NCI-H1417 (cell line): Measurements from ENCODE around the gene GTF2I.
"Not testable (repeated sequence)": the region's sequence is repeated elsewhere in the genome, so short reads cannot be mapped to it uniquely, and the experiment has no call there.

Experiments used
- DNase-seq, 3 experiments: peaks; one replicate each; lab custom pipeline; 2025; lab: John Stamatoyannopoulos, UW

The GTF2I gene

DNA sequence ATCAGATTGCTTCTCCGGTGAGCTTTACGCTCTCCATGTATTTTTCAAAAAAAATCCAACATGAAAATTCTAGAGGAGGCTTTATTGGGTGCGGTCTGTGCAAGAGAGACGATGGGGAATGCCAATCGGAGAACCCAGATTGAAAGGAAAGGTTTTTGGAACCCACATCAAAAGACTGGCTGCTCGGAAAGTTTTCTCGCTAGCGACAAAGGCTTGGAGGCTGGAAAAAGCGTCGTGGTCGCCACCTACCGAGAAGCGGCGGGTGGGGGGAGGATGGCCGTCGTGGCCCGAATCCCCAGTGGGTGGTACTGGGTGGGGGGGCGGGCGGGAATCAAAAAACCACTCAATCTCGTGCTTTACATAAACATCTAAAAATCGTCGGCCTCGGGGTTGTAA lies 1.1 kb upstream of the GTF2I start:
- peak; percentile 73 to 88 (median 80) for DNase-seq

DNA sequence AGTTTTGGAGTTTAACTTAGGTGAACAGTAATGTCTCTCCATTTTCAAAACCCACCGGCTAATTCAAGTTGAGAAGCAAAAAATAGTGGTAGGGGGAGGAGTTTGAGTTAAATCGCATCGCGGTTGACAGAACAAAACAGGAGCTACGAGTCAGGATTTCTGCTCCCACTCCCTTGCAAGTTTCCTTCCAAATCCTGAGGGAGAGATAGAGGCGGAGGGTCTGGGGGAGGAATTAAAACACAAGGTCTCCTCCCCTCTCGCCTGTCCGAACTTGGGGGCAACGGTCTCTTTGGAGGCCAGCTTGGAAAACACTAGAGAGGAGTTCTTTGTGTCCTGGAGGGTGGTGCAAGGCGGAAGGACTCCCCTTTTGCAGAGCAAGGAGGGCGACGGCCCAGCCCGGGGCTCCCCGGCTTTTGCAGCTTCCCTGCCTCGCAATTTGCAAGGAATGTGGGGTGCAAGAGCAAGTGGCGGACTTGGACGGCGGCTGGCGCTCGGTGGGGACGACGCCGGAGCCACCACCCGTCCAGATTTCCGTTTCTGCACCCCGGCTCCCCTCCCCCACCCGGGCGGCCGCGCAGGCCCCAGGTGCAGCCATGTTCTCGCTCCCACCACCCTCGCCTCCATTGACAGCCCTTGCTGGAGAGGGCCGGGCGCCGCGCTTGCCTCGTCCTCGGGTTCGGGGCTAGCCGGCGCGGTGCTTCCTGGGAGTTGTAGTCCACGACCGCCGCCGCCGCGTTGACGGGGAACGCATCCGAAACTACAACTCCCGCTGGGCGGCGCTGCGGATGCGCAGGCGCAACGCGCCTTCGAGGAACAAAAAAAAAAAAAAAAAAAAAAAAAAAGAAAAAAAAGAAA lies 454 bp upstream of the GTF2I start:
- DNase-seq = peak; percentile 97 to 99 (median 99)

DNA sequence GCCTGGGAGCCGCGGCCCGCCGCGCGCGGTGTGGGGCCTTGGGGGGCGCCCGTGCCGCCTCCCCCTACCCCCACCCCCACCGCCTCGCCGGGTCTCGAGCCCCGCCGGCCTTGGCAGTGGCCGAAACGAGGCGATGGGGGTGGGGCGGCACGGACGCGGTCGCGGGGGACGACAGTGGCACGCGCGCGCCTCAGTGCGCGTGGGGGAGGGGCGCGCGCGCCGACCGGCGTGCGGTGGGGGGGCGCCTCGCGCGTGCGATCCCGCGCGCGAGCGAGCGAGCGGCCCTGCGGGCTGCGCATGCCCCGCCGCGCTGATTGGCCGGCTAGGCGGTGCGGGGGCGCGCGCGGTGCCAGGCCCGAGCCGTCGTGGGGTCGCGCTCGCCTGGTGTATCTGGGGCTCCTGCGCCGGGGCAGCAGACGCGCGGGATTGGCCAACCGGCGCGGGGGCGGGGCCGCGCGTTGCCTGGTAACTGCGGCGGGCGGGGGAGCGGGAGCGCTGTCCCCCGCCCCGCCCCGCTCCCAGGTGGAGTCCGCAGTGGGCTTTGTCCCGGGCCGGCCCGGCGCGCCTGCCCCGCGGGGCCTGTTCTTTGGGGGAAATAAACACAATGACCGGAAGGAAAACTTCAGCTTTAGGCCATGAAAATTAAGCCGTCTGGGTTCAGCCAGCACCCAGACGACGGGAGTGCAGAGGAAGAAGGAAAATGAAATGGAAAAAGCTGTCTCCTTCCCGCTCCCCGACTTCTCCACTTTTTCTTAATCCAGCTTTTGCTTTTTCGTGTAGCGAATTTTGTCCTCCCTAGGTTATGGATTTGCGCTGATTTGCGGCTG lies 873 bp downstream of the GTF2I start:
- DNase-seq = peak; percentile 97

DNA sequence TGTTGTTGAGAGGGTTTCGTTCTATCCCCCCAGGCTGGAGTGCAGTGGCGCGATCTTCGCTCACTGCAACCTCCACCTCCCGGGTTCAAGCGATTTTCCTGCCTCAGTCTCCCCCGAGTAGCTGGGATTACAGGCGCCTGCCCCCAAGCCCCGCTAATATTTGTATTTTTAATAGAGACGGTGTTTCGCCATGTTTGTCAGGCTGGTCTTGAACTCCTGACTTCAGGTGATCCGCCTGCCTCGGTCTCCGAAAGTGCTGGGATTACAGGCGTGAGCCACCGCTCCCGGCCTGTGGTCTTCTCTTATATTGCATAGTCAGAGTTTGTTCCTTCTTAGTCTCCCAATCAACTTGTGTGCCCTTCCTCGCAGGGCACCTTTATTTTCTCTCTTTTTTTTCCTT lies 2.7 kb downstream of the GTF2I start:
- not testable (repeated sequence) for DNase-seq

DNA sequence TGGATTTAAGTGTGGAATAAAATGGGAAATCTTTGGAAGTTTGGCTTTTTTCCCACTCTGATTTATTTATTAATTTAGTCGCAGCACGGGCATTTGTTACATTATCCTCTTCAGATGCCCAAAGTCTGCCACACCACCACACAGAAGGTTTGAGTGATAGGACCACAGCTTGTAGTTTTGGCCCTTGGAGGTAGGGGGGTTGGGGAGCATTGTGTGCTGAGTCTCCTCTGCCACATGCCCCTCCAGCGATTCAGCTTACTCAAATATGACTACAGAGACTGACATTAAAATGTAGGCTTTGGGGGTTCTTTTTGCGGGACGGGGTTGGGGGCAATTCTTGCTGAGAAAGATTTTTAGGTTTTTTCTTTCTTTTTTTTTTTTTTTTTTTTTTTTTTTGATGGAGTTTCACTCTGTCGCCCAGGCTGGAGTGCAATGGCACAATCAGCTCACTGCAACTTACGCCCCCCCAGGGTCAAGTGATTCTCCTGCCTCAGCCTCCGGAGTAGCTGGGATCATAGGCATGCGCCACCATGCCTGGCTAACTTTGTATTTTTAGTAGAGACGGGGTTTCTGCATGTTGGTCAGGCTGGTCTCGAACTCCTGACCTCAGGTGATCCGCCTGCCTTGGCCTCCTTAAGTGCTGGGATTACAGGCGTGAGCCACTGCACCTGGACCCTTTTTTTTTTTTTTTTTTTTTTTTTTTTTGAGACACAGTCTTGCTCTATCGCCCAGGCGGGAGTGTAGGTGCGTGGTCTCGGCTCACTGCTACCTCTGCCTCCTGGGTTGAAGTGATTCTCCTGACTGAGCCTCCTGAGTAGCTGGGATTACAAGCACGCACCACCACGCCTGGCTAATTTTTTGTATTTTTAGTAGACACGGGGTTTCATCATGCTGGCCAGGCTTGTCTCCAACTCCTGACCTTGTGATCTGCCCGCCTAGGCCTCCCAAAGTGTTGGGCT lies 4.6 kb downstream of the GTF2I start:
- not testable (repeated sequence) for DNase-seq

DNA sequence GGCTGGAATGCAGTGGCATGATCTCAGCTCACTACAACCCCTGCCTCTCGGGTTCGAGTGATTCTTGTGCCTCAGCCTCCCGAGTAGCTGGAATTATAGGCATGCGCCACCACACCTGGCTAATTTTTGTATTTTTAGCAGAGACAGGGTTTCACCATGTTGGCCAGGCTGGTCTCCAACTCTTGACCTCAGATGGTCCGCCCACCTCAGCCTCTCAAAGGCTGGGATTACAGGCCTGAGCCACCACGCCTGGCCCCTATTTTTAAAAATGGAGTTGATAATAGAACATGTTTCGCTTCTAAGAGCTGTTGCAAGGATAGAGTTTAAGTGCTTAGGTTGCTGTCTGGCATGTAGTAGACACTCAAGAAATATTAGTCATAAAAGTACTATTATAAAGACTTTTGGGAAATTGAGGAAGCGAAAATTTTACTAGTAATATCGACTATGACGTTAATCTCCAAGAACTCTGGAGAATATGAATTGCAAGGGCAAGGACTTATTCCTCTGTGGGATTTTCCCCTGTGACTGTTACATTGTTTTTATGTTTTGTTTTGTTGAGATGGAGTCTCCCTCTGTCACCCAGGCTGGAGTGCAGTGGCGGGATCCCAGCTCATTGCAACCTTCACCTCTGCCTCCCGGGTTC lies 7.9 kb downstream of the GTF2I start:
- DNase-seq = no peak

DNA sequence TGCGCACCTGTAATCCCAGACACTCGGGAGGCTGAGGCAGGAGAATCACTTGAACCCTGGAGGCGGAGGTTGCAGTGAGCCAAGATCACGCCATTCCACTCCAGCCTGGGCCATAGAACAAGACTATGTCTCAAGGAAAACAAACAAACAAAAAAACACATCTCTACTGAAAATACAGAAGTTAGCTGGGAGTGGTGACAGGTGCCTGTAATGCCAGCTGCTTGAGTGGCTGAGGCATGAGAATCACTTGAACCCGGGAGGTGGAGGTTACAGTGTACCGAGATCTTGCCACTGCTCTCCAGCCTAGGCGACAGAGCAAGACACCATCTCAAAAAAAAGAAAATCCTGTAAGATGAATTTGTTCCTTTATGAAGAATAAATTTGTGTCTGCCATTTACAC lies 9.5 kb downstream of the GTF2I start:
- DNase-seq = not testable (repeated sequence)

DNA sequence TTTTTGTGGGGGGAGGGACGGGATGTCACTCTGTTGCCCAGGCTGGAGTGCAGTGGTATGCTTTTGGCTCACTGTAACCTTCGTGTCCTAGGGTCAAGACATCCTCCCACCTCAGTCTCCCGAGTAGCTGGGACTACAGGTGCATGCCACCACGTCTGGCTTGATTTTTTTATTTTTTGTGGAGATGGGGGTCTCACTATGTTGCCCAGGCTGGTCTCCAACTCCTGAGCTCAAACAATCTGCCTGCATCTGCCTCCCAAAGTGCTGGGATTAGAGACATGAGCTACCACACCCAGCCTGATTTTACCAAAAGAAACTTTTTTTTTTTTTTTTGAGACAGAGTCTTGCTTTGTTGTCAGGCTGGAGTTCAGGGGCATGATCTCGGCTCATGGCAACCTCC lies 10.0 kb downstream of the GTF2I start:
- not testable (repeated sequence) for DNase-seq

DNA sequence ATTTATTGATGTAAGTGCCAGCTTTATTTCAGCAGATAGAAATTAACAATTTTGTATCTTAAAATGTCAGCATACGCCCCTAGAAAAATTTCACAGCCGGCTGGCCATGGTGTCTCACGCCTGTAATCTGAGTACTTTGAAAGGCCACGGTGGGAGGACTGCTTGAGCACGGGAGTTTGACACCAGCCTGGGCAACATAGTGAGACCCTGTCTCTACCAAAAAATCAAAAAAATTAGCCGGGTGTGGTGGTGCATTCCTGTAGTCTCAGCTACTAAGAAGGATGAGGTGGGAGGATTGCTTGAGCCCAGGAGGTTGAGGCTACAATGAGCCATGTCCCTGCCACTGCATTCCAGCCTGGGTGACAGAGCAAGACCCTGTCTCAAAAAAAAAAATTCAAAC lies 14.1 kb downstream of the GTF2I start:
- DNase-seq = no peak

DNA sequence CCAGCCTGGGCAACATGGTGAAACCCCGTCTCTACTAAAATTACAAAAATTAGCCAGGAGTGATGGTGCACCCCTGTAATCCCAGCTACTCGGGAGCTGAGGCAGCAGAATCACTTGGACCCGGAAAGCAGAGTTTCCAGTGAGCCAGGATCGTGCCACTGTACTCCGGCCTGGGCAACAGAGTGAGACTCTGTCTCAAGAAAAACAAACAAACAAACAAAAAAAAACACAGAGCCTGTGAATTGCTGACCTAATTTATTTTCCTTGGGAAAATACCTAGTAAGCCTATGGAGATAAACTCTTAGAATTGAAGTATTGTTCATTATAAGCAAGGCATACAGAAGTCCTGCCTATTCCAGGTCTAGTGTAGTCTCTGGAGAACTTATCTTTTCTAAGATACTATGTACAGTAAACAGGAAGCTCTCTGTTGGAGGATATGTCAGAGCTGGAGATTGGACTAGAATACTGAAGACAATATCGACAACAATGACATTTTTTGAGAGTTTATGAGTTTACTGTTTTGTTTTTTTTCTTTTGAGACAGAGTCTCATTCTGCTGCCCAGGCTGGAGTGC lies 14.9 kb downstream of the GTF2I start:
- no peak for DNase-seq

DNA sequence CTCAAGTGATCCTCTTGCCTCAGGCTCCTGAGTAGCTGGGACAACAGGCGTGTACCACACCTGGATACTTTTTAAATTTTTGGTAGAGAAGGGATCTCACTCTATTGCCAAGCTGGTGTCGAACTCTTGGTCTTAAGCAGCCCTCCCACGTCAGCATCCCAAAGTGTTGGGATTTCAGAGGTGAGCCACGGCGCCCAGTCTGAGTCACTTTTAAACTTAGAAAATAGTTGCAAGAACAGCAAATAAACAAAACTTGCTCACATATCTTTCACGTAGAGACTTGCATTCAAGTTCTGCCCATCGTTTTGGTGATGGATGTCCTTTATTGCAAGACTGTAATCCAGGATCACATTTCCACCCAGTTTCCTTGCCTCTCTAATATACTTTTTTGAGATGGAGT lies 16.6 kb downstream of the GTF2I start:
- DNase-seq = no peak

DNA sequence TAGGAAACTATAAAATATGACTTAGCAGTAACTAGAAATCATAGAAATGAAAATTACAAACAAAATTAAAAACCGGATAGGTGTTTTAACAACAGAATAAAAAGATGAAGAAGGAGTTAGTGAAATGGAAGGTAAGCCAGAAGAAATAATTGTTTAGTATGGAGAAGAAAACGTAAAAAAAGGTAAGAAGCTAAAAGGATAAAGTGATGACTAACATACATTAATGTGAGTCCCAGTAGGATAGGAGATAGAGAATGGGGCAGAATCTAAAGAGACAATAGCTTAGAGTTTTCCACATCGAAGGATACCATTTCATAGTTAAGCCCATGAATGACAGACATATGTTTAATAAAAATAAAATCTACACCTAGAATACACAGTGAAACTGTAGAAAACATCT lies 25.3 kb downstream of the GTF2I start:
- no peak for DNase-seq

DNA sequence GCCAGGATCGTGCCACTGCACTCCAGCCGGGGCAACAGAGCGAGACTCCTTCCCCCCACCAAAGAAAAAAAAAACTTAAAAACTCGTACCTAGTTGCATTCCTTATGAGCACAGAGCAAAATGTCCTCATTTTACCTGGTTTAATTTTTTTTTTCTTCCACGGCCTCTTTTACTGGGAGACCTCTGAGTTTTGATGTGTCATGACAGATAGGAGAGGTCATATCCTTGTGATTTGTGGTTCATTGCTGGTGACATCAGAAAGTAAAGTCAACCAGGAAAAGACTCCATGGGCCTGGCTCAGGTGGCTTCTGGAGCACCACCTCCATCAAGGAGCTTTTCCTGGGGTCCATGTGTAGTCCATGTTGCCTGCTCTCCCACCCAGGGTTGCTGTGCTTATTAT lies 26.3 kb downstream of the GTF2I start:
- no peak for DNase-seq

DNA sequence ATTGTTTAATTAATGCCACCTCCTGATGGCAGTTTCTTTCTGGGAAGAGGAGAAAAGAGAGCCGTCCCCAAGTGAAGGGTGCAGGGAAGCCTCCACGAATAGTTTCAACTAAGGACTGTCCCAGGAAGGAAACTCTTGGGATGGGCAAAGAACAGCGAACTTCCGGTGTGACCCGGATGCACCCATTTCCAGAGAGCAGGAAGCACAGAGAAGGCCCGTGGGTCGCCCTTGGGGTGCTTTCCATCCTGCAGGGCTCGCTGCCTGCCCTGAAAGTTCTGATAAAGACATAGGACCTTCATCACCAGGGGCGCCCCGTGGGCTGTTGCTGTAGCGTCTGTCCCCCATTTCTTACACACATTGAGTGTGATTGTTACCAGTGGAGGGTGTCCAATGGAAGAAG lies 27.0 kb downstream of the GTF2I start:
- DNase-seq = no peak

DNA sequence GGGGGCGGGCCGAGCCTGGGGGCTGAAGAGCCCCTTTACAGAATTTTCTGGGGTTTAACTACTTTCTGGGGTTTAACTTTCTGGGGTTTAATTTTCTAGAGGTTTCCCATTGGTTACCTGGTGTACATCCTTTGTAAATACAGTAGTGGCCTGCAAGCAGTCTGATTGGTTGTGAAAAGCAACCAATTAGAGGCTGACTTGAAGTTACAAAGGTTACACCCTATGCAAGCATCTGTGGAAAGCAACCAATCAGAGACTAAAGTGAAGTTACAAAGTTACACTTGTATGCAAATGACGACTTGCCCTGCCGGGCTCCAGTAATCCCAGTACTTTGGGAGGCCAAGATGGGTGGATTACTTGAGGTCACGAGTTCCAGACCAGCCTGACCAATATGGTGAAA lies 27.4 kb downstream of the GTF2I start:
- no peak for DNase-seq

DNA sequence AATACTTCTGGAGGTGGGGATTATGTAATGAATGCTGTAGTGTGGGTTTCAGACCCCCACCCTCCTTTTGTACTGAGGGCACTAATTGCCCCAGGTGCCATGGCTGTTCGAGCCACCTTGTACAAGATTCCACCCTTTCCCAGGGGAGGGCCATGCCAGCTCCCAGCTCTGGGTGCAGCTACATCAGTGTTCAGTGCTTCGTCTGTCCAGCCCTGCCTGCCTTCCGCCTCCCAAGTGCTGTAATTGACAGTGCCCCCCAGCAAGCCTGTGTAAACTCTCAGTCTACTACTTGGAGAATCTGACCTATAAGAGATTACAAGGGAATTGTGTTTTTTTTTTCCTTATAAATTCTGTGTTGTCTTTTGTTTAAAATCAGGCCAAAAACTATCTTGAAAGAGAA lies 33.0 kb downstream of the GTF2I start:
- no peak for DNase-seq

DNA sequence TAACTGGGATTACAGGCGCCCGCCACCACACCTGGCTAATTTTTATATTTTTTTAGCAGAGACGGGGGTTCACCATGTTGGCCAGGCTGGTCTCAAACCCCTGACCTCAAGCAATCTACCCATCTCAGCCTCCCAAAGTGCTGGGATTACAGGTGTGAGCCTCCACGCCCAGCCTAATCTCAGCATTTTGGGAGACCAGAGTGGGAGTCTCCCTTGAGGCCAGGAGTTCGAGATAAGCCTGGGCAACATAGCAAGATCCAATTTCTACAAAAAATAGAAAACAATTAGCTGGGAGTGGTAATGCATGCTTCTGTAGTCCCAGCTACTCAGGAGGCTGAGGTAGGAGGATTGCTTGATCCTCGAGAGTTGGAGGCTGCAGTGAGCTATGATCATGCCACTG lies 46.9 kb downstream of the GTF2I start:
- DNase-seq = not testable (repeated sequence)

DNA sequence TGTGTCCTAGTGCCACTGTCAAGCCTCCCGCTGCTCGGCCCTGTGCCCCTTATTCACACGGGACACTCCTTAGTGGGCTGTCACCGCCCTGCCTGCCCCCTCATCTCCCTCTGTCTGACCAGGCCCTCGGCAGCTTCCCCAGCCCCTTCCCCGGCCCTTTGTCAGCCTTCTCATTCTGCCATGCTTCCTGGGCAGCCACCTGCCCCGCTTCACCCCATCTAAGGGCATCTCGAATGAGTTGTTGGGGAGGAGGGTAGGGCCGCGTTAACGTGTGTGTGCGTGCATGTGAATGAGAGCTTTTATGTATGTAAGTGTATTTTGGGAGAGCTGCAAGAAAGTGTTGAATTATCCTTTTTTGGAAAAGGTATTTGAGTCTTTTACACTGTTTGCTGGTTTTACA lies 49.7 kb downstream of the GTF2I start:
- no peak for DNase-seq

DNA sequence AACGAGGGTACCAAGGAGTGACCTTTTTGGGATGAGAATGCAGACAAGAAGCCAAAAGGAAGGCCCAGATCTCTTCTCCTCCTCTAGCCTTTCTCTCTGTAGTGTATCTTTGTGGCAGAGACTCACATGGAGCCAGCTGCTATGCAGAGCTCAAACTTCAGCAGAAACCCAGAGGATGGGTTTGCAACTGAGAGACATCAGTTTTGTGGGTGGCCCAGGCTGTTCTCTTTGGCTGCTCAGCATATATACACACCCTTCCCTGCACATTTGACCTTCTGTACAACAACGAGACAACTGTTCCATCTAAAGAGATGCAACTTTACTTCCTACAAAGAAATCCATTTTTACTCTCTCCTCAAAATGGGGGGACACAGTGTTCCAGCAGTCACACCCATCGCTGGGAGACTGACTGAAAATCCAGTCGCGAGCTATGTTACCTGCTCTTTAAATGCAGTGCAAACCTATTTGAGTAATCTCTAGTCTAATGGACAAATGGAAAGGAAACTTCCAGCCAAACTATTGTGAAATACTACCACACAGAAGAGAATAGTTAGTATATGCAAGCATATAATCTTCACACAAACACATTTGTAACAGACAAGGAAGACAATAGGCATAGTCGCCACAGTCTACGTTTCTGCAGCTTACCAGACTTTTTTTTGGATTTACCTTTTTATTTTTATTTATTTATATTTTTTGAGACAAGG lies 51.2 kb downstream of the GTF2I start:
- no peak for DNase-seq

DNA sequence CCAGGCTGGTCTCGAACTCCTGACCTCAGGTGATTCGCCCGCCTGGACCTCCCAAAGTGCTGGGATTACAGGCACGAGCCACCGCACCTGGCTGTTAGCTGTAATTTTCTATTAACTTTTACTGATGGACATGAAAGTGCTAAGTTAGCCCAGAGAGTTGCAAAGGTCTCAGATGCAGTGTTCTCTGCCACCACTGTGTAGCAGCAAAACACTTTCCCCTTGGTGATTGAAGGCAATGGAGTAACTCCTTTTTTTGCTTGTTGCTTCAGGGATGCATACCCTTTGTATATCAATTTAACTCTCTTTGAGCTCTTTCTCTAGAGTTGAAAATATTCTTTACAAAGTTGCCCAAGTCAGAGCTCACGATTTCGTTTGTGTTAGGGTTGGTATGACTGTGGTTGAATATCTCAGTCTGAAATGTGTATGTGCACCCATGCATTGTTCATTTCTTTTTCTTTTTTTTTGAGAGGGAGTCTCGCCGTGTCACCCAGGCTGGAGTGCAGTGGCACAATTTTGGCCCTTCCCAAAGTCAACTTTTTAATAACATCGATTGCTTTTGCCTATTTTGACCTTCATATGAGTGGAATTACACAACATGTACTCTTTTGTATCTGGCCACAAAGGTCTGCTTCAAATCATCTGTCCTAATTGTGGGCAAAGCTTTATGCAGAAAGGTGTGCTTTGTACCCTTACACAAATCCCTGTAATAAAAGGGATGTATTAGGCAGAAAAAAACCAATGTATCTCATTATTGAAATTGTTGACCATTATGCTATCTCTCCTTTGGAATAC lies 52.6 kb downstream of the GTF2I start:
- DNase-seq = no peak
